Caco-2 (cell line): Measurements from ENCODE around the gene ZEB1. TPM values are rescaled to one million over a fixed set of nuclear protein-coding genes. Genes with fewer than 3 reads are reported as not detected.

Experiments used
- BruUV-seq: library from RNA; stranded (reverse); fragments of 400-500 nt; replicated peaks from 2 replicates; lab custom pipeline; 2021; lab: Mats Ljungman, UMichigan
- CTCF ChIA-PET: fragments of 300-600 bp; sonication (Branson Sonifier 250); formaldehyde crosslinking; loops from one replicate; lab custom pipeline; 2022; ENCODE audit warnings: antibody characterized with exemption; lab: Charles Lee
- POLR2A ChIA-PET: fragments of 300-600 bp; sonication (Branson Sonifier 250); formaldehyde crosslinking; loops from one replicate; lab custom pipeline; 2022; ENCODE audit warnings: antibody characterized with exemption; lab: Charles Lee
- DNase-seq, 2 experiments: peaks; one replicate each; pipeline versions ENCODE4 v3.0.0 to v3.0.0-alpha.2; 2020 to 2022
- H3K27me3 ChIP-seq: replicated peaks from 2 replicates; pipeline ENCODE4 v1.6.0; 2011; ENCODE audit warnings: low read length; ENCODE audit not compliant: control insufficient read depth, insufficient read depth
- H3K36me3 ChIP-seq: 2 replicates; pipeline ENCODE4 v1.5.1; 2011; ENCODE audit warnings: low read length; ENCODE audit not compliant: control insufficient read depth, insufficient read depth
- H3K4me1 ChIP-seq: fragments of 250-450 bp; sonication (Bioruptor Pico); 2 replicates; pipeline ENCODE4 v1.5.1; 2020; ENCODE audit warnings: mild to moderate bottlenecking
- H3K4me3 ChIP-seq: 2 replicates; pipeline ENCODE4 v1.5.1; 2011; ENCODE audit warnings: low read depth, mild to moderate bottlenecking, control low read depth, low read length
- H3K9me3 ChIP-seq: fragments of 250-450 bp; sonication (Bioruptor Pico); 2 replicates; pipeline ENCODE4 v1.5.1; 2020; ENCODE audit warnings: mild to moderate bottlenecking, moderate library complexity
- H3K27ac Mint-ChIP-seq: one replicate; pipeline ENCODE4 v1.8.0; 2022; ENCODE audit warnings: mixed read lengths; ENCODE audit not compliant: unreplicated experiment
- H3K27me3 Mint-ChIP-seq: one replicate; pipeline ENCODE4 v1.8.0; 2022; ENCODE audit warnings: mixed read lengths; ENCODE audit not compliant: insufficient read depth, unreplicated experiment
- H3K36me3 Mint-ChIP-seq: one replicate; pipeline ENCODE4 v1.8.0; 2022; ENCODE audit warnings: mild to moderate bottlenecking, mixed read lengths; ENCODE audit not compliant: insufficient read depth, unreplicated experiment
- H3K4me1 Mint-ChIP-seq: one replicate; pipeline ENCODE4 v1.8.0; 2022; ENCODE audit warnings: low read depth, mixed read lengths; ENCODE audit not compliant: unreplicated experiment
- H3K4me3 Mint-ChIP-seq: one replicate; pipeline ENCODE4 v1.8.0; 2022; ENCODE audit warnings: mild to moderate bottlenecking, moderate library complexity, mixed read lengths; ENCODE audit not compliant: unreplicated experiment
- H3K9me3 Mint-ChIP-seq: one replicate; pipeline ENCODE4 v1.8.0; 2022; ENCODE audit warnings: mixed read lengths; ENCODE audit not compliant: unreplicated experiment
- intact Hi-C: fragments of 100-400 bp; cut with micrococcal nuclease; formaldehyde crosslinking; loops from one replicate; pipeline ENCODE4 v1.10.0; 2022; ENCODE audit not compliant: unreplicated experiment
- total RNA-seq: library from RNA; stranded (reverse); gene quantifications from 2 replicates; pipeline ENCODE4 v1.2.3, GENCODE V29; 2022
- TF ChIP-seq, protein P1 (sequence below), 2 experiments: fragments of 200-600 bp in 1 of 2; IDR thresholded peaks; 1 replicate in 1 of 2; 2 replicates in 1 of 2; pipeline versions ENCODE4 v1.5.1 to v1.8.0; 2011 to 2022; ENCODE audit warnings: antibody characterized with exemption in 1 of 2, control low read depth in 1 of 2, inconsistent platforms in 1 of 2, low read depth in 1 of 2, low read length in 1 of 2, mild to moderate bottlenecking in 1 of 2, moderate library complexity in 1 of 2; ENCODE audit not compliant: insufficient read depth in 1 of 2, severe bottlenecking in 1 of 2, unreplicated experiment in 1 of 2

The ZEB1 gene
- total RNA-seq, 1 experiment from 2014 or later = not detected

DNA sequence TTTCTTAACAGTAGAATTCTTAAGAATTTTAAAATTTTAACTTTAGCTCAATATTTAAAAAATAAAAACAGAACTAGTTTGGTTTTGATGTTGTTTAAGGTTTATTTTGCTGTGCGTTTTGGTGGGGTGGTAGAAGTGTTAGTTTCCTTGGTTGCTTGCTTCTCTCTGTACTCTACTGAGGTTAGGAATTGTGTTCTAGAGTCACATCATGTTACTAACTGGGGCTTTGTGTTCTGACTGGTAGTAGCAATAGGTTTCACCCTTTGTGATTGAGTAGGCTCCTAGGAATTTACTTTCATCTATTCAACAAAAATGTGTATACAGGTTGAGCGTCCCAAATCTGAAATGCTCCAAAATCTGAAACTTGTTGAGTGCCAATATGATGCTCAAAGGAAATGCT, 99.5 kb downstream of the ZEB1 start:
- no peak overlapping the region for H3K27ac Mint-ChIP-seq
- TF ChIP-seq, protein P1, sequence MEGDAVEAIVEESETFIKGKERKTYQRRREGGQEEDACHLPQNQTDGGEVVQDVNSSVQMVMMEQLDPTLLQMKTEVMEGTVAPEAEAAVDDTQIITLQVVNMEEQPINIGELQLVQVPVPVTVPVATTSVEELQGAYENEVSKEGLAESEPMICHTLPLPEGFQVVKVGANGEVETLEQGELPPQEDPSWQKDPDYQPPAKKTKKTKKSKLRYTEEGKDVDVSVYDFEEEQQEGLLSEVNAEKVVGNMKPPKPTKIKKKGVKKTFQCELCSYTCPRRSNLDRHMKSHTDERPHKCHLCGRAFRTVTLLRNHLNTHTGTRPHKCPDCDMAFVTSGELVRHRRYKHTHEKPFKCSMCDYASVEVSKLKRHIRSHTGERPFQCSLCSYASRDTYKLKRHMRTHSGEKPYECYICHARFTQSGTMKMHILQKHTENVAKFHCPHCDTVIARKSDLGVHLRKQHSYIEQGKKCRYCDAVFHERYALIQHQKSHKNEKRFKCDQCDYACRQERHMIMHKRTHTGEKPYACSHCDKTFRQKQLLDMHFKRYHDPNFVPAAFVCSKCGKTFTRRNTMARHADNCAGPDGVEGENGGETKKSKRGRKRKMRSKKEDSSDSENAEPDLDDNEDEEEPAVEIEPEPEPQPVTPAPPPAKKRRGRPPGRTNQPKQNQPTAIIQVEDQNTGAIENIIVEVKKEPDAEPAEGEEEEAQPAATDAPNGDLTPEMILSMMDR (IDR thresholded peaks at IDR 0.05; ENCODE audit: insufficient read depth in 1 of 2, low read depth in 1 of 2, low read length in 1 of 2, severe bottlenecking in 1 of 2, unreplicated experiment in 1 of 2) = no peak
- peaks cover under 1% of the 10 kb centered on the region for H3K4me1 Mint-ChIP-seq
- Histone ChIP-seq H3K36me3 (no peaks in the 10 kb centered on the region), H3K4me3 (no peak overlapping the region), H3K4me1 (no peaks in the 10 kb centered on the region), H3K9me3 (no peaks in the 10 kb centered on the region), H3K27me3 (no peaks in the 10 kb centered on the region)
- POLR2A ChIA-PET = no interaction called here
- H3K27me3 Mint-ChIP-seq = peaks cover 6% of the 10 kb centered on the region
- H3K9me3 Mint-ChIP-seq = no peaks in the 10 kb centered on the region
- intact Hi-C loops = no loop called here
- CTCF ChIA-PET = no interaction called here
- H3K36me3 Mint-ChIP-seq = no peaks in the 10 kb centered on the region
- H3K4me3 Mint-ChIP-seq = no peak overlapping the region
- no TSS peak for BruUV-seq
- DNase-seq = no peak

DNA sequence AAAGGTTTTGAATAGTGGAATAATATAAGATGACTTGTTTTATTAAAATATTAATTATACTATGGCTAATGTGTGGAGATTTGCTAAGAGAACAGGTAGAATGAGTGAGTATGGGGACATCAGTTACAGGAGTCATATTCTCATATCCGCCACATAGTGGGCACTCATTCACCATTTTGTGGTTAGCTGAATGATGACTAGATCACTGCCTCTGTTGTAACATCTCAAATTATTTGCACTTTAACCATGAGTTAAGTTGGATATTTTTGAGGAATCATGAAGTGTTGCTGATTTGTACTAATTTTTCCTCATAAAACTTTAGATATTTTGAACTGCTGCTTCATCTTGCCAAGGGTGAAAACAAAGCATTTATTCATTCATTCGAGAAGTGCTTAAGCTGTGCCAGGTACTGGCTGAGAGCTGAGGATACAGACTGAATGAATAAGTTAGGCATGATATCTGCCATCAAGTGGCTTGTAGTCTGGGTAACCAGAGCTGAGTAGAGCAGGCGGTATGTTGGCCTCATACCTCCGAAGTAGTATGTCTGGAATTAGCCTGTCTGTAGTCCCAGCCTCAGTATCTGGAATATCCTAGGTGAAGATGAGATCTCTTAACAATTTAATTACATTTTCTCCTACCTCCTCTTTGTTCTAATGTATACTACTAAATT, 100.5 kb downstream of the ZEB1 start:
- ChIA-PET CTCF (no interaction called here), POLR2A (no interaction called here)
- H3K36me3 Mint-ChIP-seq = no peaks in the 10 kb centered on the region
- H3K4me1 ChIP-seq = no peaks in the 10 kb centered on the region
- H3K9me3 Mint-ChIP-seq = no peaks in the 10 kb centered on the region
- H3K4me1 Mint-ChIP-seq = no peaks in the 10 kb centered on the region
- H3K4me3 ChIP-seq = no peak overlapping the region
- peaks cover 6% of the 10 kb centered on the region for H3K27me3 Mint-ChIP-seq
- no peak overlapping the region for H3K4me3 Mint-ChIP-seq
- no peak for DNase-seq
- BruUV-seq = no TSS peak
- intact Hi-C loops = loop anchor here (1.0 kb wide), 1 partner anchor 13 kb away; no protein-coding TSS in a partner anchor
- TF ChIP-seq, protein P1 (IDR thresholded peaks at IDR 0.05; ENCODE audit: insufficient read depth in 1 of 2, low read depth in 1 of 2, low read length in 1 of 2, severe bottlenecking in 1 of 2, unreplicated experiment in 1 of 2) = no peak
- H3K27ac Mint-ChIP-seq = no peak overlapping the region
- H3K9me3 ChIP-seq = no peaks in the 10 kb centered on the region
- H3K27me3 ChIP-seq = no peaks in the 10 kb centered on the region
- no peaks in the 10 kb centered on the region for H3K36me3 ChIP-seq

DNA sequence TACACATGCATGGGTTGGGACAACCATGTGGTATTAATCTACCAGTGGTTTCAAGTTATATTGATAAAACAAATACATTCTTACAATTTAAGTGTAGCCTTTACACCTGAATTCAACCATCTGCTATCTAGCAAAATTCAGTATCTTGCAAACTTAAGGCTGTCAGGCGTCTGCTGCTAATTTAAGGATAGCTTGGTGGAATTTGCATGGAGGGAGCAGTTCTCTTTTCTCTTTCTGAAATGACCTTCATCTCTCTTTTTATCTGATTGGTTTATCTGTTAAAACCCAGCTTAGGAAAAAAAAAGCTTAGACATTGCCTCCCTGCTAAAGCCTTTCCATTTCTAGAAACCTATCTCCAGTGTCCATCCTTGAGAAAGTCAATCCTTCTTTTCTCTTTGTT, 102.3 kb downstream of the ZEB1 start:
- no peak overlapping the region for H3K4me3 Mint-ChIP-seq
- Histone ChIP-seq H3K36me3 (no peaks in the 10 kb centered on the region), H3K9me3 (no peaks in the 10 kb centered on the region), H3K27me3 (no peaks in the 10 kb centered on the region), H3K4me3 (no peak overlapping the region), H3K4me1 (no peaks in the 10 kb centered on the region)
- no peaks in the 10 kb centered on the region for H3K9me3 Mint-ChIP-seq
- ChIA-PET CTCF (no interaction called here), POLR2A (no interaction called here)
- H3K27me3 Mint-ChIP-seq = peaks cover 6% of the 10 kb centered on the region
- BruUV-seq = no TSS peak
- no peak for DNase-seq
- H3K36me3 Mint-ChIP-seq = no peaks in the 10 kb centered on the region
- intact Hi-C loops = no loop called here
- H3K4me1 Mint-ChIP-seq = no peaks in the 10 kb centered on the region
- TF ChIP-seq, protein P1 (IDR thresholded peaks at IDR 0.05; ENCODE audit: insufficient read depth in 1 of 2, low read depth in 1 of 2, low read length in 1 of 2, severe bottlenecking in 1 of 2, unreplicated experiment in 1 of 2) = no peak
- no peak overlapping the region for H3K27ac Mint-ChIP-seq
